NCI-H82 (cell line): ENCODE data around the gene RBM33.
A peak's percentile ranks its signal among the peaks of the same experiment; 100 is the strongest.

Source experiments
- DNase-seq: peaks from one replicate; lab custom pipeline; 2025; lab: John Stamatoyannopoulos, UW

The RBM33 gene

GRCh38 chr7:155727616-155728015 is 83.2 kb downstream of the RBM33 start:
- no peak for DNase-seq

GRCh38 chr7:155728116-155728515 is 83.7 kb downstream of the RBM33 start:
- no peak for DNase-seq

GRCh38 chr7:155729847-155730246 is 85.4 kb downstream of the RBM33 start:
- no peak for DNase-seq

- no peak for DNase-seq
Observed at GRCh38 chr7:155731380-155731779, 86.9 kb downstream of the RBM33 start.

GRCh38 chr7:155731871-155732270 is 87.4 kb downstream of the RBM33 start:
- DNase-seq = no peak

GRCh38 chr7:155732286-155732685 is 87.8 kb downstream of the RBM33 start:
- no peak for DNase-seq

- DNase-seq = no peak
Observed at GRCh38 chr7:155733582-155734444, 89.4 kb downstream of the RBM33 start.

- DNase-seq = no peak
Observed at GRCh38 chr7:155734445-155734809, 90.0 kb downstream of the RBM33 start.

- DNase-seq = no peak
Observed at GRCh38 chr7:155735442-155736115, 91.1 kb downstream of the RBM33 start.

GRCh38 chr7:155737590-155737989 is 93.1 kb downstream of the RBM33 start:
- no peak for DNase-seq

GRCh38 chr7:155738104-155738503 is 93.6 kb downstream of the RBM33 start:
- no peak for DNase-seq

- DNase-seq = peak; percentile 69
Observed at GRCh38 chr7:155738652-155739537, 94.4 kb downstream of the RBM33 start.

GRCh38 chr7:155739538-155740143 is 95.2 kb downstream of the RBM33 start:
- DNase-seq = no peak

- no peak for DNase-seq
Observed at GRCh38 chr7:155741082-155741481, 96.6 kb downstream of the RBM33 start.

- no peak for DNase-seq
Observed at GRCh38 chr7:155741805-155742204, 97.3 kb downstream of the RBM33 start.

GRCh38 chr7:155743177-155743576 is 98.7 kb downstream of the RBM33 start:
- no peak for DNase-seq

GRCh38 chr7:155744971-155745683 is 100.7 kb downstream of the RBM33 start:
- no peak for DNase-seq

- no peak for DNase-seq
Observed at GRCh38 chr7:155745737-155746136, 101.3 kb downstream of the RBM33 start.

GRCh38 chr7:155746188-155746587 is 101.7 kb downstream of the RBM33 start:
- DNase-seq = no peak

- DNase-seq = no peak
Observed at GRCh38 chr7:155747209-155747608, 102.7 kb downstream of the RBM33 start.

- DNase-seq = no peak
Observed at GRCh38 chr7:155749578-155749977, 105.1 kb downstream of the RBM33 start.
